MCF 10A (cell line): ENCODE measurements around the gene FBXO15. TPM values are rescaled to one million over a fixed set of nuclear protein-coding genes. Genes with fewer than 3 reads are reported as not detected.

Experiments used
- BruUV-seq: library from RNA; stranded (reverse); fragments of 400-500 nt; replicated peaks from 2 replicates; lab custom pipeline; 2021; lab: Mats Ljungman, UMichigan
- CTCF ChIA-PET: fragments of 300-600 bp; sonication (Branson Sonifier 250); formaldehyde crosslinking; extraction: SDS; loops from one replicate; lab custom pipeline; 2021; ENCODE audit warnings: antibody characterized with exemption, inconsistent platforms; lab: Yijun Ruan, JAX
- POLR2A ChIA-PET: fragments of 300-600, 350-650 bp; sonication (Branson Sonifier 250); formaldehyde crosslinking; extraction: SDS; loops from one replicate; lab custom pipeline; 2020; ENCODE audit warnings: antibody characterized with exemption, inconsistent platforms; lab: Yijun Ruan, JAX
- DNase-seq: peaks from one replicate; pipeline ENCODE4 v3.0.0-alpha.2; 2018; ENCODE audit not compliant: unreplicated experiment
- H3K27ac Mint-ChIP-seq: one replicate; pipeline ENCODE4 v1.8.0; 2022; ENCODE audit warnings: mild to moderate bottlenecking, low read depth, mixed read lengths; ENCODE audit not compliant: unreplicated experiment
- H3K27me3 Mint-ChIP-seq: one replicate; pipeline ENCODE4 v1.8.0; 2022; ENCODE audit warnings: mixed read lengths; ENCODE audit not compliant: insufficient read depth, unreplicated experiment
- H3K36me3 Mint-ChIP-seq: one replicate; pipeline ENCODE4 v1.8.0; 2022; ENCODE audit warnings: mild to moderate bottlenecking, moderate library complexity, mixed read lengths; ENCODE audit not compliant: insufficient read depth, unreplicated experiment
- H3K4me1 Mint-ChIP-seq: one replicate; pipeline ENCODE4 v1.8.0; 2022; ENCODE audit warnings: mixed read lengths; ENCODE audit not compliant: insufficient read depth, unreplicated experiment
- H3K4me3 Mint-ChIP-seq: one replicate; pipeline ENCODE4 v1.8.0; 2022; ENCODE audit warnings: mild to moderate bottlenecking, moderate library complexity, mixed read lengths; ENCODE audit not compliant: unreplicated experiment
- H3K9me3 Mint-ChIP-seq: one replicate; pipeline ENCODE4 v1.8.0; 2022; ENCODE audit warnings: mixed read lengths; ENCODE audit not compliant: unreplicated experiment
- CTCF ChIP-seq: fragments of 200-600 bp; IDR thresholded peaks from one replicate; pipeline ENCODE4 v1.8.0; 2022; ENCODE audit warnings: antibody characterized with exemption, mild to moderate bottlenecking; ENCODE audit not compliant: unreplicated experiment
- intact Hi-C: fragments of 100-400 bp; cut with micrococcal nuclease; formaldehyde crosslinking; loops from 2 replicates; pipeline ENCODE4 v1.14.1; 2022
- total RNA-seq: library from RNA; stranded (reverse); gene quantifications from 2 replicates; pipeline ENCODE4 v1.2.3, GENCODE V29; 2022

Gene FBXO15
- total RNA-seq, 1 experiment from 2014 or later: 0.79 TPM

GRCh38 chr18:74171910-74172606 lies 24.4 kb upstream of the FBXO15 start:
- Mint-ChIP-seq H3K9me3 (no peaks in the 10 kb centered on the region), H3K36me3 (no peaks in the 10 kb centered on the region), H3K4me3 (no peak overlapping the region), H3K27ac (no peak overlapping the region), H3K4me1 (peaks cover 7% of the 10 kb centered on the region), H3K27me3 (peaks cover 77% of the 10 kb centered on the region)
- intact Hi-C loops: no loop called here
- CTCF ChIA-PET: no interaction called here
- no peak for TF ChIP-seq CTCF
- BruUV-seq: no TSS peak
- no peak for DNase-seq
- POLR2A ChIA-PET: no interaction called here

- no peaks in the 10 kb centered on the region for H3K9me3 Mint-ChIP-seq
- no peaks in the 10 kb centered on the region for H3K4me1 Mint-ChIP-seq
- ChIA-PET CTCF (interaction anchor here (0.6 to 2.3 kb wide), 2 partner anchors 13 to 31 kb away, joined by 4 to 9 read pairs; no protein-coding TSS in a partner anchor), POLR2A (no interaction called here)
- no peaks in the 10 kb centered on the region for H3K36me3 Mint-ChIP-seq
- H3K27ac Mint-ChIP-seq: no peak overlapping the region
- peaks cover 38% of the 10 kb centered on the region for H3K27me3 Mint-ChIP-seq
- DNase-seq: no peak
- no TSS peak for BruUV-seq
- H3K4me3 Mint-ChIP-seq: no peak overlapping the region
- intact Hi-C loops: no loop called here
- no peak for TF ChIP-seq CTCF
These were observed 18.8 kb upstream of the FBXO15 start for GRCh38 chr18:74166386-74166785.

- Mint-ChIP-seq H3K4me1 (no peaks in the 10 kb centered on the region), H3K27me3 (peaks cover 11% of the 10 kb centered on the region), H3K4me3 (no peak overlapping the region), H3K36me3 (peaks cover 26% of the 10 kb centered on the region), H3K27ac (no peak overlapping the region), H3K9me3 (no peaks in the 10 kb centered on the region)
- no peak for TF ChIP-seq CTCF
- ChIA-PET CTCF (no interaction called here), POLR2A (interaction anchor here (0.5 to 1.3 kb wide), 3 partner anchors 10 to 333 kb away, joined by 3 to 4 read pairs (median 4); no protein-coding TSS in a partner anchor)
- intact Hi-C loops: no loop called here
- no peak for DNase-seq
- BruUV-seq: no TSS peak
These were observed 15.5 kb upstream of the FBXO15 start for GRCh38 chr18:74163019-74163660.

- Mint-ChIP-seq H3K4me3 (no peak overlapping the region), H3K27ac (no peak overlapping the region), H3K4me1 (peaks cover 17% of the 10 kb centered on the region), H3K27me3 (no peaks in the 10 kb centered on the region), H3K9me3 (no peaks in the 10 kb centered on the region), H3K36me3 (peaks cover 69% of the 10 kb centered on the region)
- ChIA-PET POLR2A (no interaction called here), CTCF (no interaction called here)
- no peak for DNase-seq
- no peak for TF ChIP-seq CTCF
- intact Hi-C loops: no loop called here
- no TSS peak for BruUV-seq
These were observed 7.6 kb upstream of the FBXO15 start for GRCh38 chr18:74155276-74155675.
